ENCODE results near the gene HLA-G.

GRCh38 chr6:29816030-29816429, 11.6 kb upstream of the HLA-G start:
- no peak for TF ChIP-seq CTCF (IDR thresholded peaks at IDR 0.05)
- TF ChIP-seq POLR2A (IDR thresholded peaks at IDR 0.05) = no peak
